Fibroblast of upper back skin (primary cell): ENCODE measurements around the gene MYOM1.

Experiments used
- DNase-seq: peaks from one replicate; pipeline ENCODE4 v3.0.0-alpha.2; 2013

MYOM1 gene

GRCh38 chr18:3219631-3220335 is at the start of gene MYOM1:
Gene MYOM1 (minus strand): TSS chr18:3219968. CDS start chr18:3215223, 4,745 bp downstream.
- no peak for DNase-seq

- DNase-seq = peak; percentile 45
Measured at GRCh38 chr18:3269241-3269913, 49.6 kb upstream of the MYOM1 start.

- no peak for DNase-seq
Measured at GRCh38 chr18:3268306-3268705, 48.5 kb upstream of the MYOM1 start.

- no peak for DNase-seq
Measured at GRCh38 chr18:3266062-3266608, 46.4 kb upstream of the MYOM1 start.

GRCh38 chr18:3265564-3266033 is 45.8 kb upstream of the MYOM1 start:
- peak; percentile 72 for DNase-seq

GRCh38 chr18:3264362-3264761 is 44.6 kb upstream of the MYOM1 start:
- DNase-seq = no peak

GRCh38 chr18:3263132-3263700 is 43.4 kb upstream of the MYOM1 start:
- DNase-seq = no peak

- no peak for DNase-seq
Measured at GRCh38 chr18:3262234-3263131, 42.7 kb upstream of the MYOM1 start.

- peak; percentile 74 for DNase-seq
Measured at GRCh38 chr18:3261373-3262233, 41.8 kb upstream of the MYOM1 start, which contains the start of gene MYL12B. Gene MYL12B (plus strand): TSS chr18:3262133. CDS start chr18:3272899, 10,766 bp downstream.

GRCh38 chr18:3260995-3261372 is 41.2 kb upstream of the MYOM1 start:
- DNase-seq = no peak

- DNase-seq = no peak
Measured at GRCh38 chr18:3257627-3258120, 37.9 kb upstream of the MYOM1 start.

GRCh38 chr18:3256693-3257626 is 37.2 kb upstream of the MYOM1 start:
- DNase-seq = peak; percentile 51

- DNase-seq = no peak
Measured at GRCh38 chr18:3255611-3256165, 35.9 kb upstream of the MYOM1 start.

- no peak for DNase-seq
Measured at GRCh38 chr18:3254725-3255124, 35.0 kb upstream of the MYOM1 start.

- DNase-seq = no peak
Measured at GRCh38 chr18:3252843-3253242, 33.1 kb upstream of the MYOM1 start.

- DNase-seq = peak; percentile 78
Measured at GRCh38 chr18:3251963-3252277, 32.2 kb upstream of the MYOM1 start.

GRCh38 chr18:3251249-3251962 is 31.6 kb upstream of the MYOM1 start:
- peak; percentile 17 for DNase-seq

- peak; percentile 85 for DNase-seq
Measured at GRCh38 chr18:3250237-3251107, 30.7 kb upstream of the MYOM1 start.
